Common myeloid progenitor, CD34-positive (primary cell): ENCODE measurements around the gene MAN2A2.

Experiments used
- CTCF ChIA-PET: fragments of 350-600 bp; sonication (Branson Sonifier 250); formaldehyde crosslinking; loops from one replicate; lab custom pipeline; 2021; ENCODE audit warnings: antibody characterized with exemption; lab: Charles Lee
- POLR2A ChIA-PET: fragments of 350-600 bp; sonication (Branson Sonifier 250); formaldehyde crosslinking; loops from one replicate; lab custom pipeline; 2021; ENCODE audit warnings: antibody characterized with exemption; lab: Charles Lee
- DNase-seq, 3 donors: peaks; one replicate each; pipeline versions ENCODE4 v3.0.0 to v3.0.0-alpha.2; 2013
- H3K27ac ChIP-seq, 2 experiments: 1 replicate in 1 of 2; 2 replicates in 1 of 2; pipeline ENCODE4 v1.7.0; 2013; ENCODE audit warnings: inconsistent platforms in 2 of 2, low read length in 2 of 2, mild to moderate bottlenecking in 2 of 2, low read depth in 1 of 2, moderate library complexity in 1 of 2; ENCODE audit not compliant: severe bottlenecking in 2 of 2, insufficient read depth in 1 of 2, poor library complexity in 1 of 2
- H3K27me3 ChIP-seq, 5 experiments: replicated peaks in 2 of 5; 1 replicate in 3 of 5; 2 replicates in 2 of 5; pipeline versions ENCODE4 v1.6.1 to v1.7.0; 2013; ENCODE audit warnings: low read length in 4 of 5, mild to moderate bottlenecking in 2 of 5, moderate library complexity in 2 of 5, inconsistent platforms in 1 of 5; ENCODE audit not compliant: insufficient read depth in 5 of 5, control insufficient read depth in 4 of 5
- H3K36me3 ChIP-seq, 4 experiments: 1 replicate in 2 of 4; 2 replicates in 2 of 4; pipeline versions ENCODE4 v1.6.1 to v1.7.0; 2013; ENCODE audit warnings: low read length in 3 of 4, control low read depth in 1 of 4, mild to moderate bottlenecking in 1 of 4; ENCODE audit not compliant: control insufficient read depth in 4 of 4, insufficient read depth in 4 of 4
- H3K4me1 ChIP-seq, 4 experiments: 1 replicate in 3 of 4; 2 replicates in 1 of 4; pipeline versions ENCODE4 v1.6.1 to v1.7.1; 2013; ENCODE audit warnings: low read length in 3 of 4, mild to moderate bottlenecking in 3 of 4, control low read depth in 1 of 4, inconsistent platforms in 1 of 4, moderate library complexity in 1 of 4; ENCODE audit not compliant: control insufficient read depth in 4 of 4, insufficient read depth in 4 of 4; ENCODE audit errors: control extremely low read depth in 1 of 4
- H3K4me3 ChIP-seq, 7 experiments: 1 replicate in 4 of 7; 2 replicates in 3 of 7; pipeline versions ENCODE4 v1.5.1 to v1.7.0; 2013; ENCODE audit warnings: mild to moderate bottlenecking in 7 of 7, low read length in 6 of 7, moderate library complexity in 6 of 7, inconsistent platforms in 2 of 7, low read depth in 2 of 7, control low read depth in 1 of 7; ENCODE audit not compliant: insufficient read depth in 4 of 7, control insufficient read depth in 1 of 7; ENCODE audit errors: extremely low read depth in 1 of 7
- H3K9me3 ChIP-seq, 5 experiments: 1 replicate in 4 of 5; 2 replicates in 1 of 5; pipeline versions ENCODE4 v1.6.1 to v1.7.1; 2013; ENCODE audit warnings: low read length in 4 of 5, mild to moderate bottlenecking in 2 of 5, inconsistent platforms in 1 of 5, low read depth in 1 of 5, moderate library complexity in 1 of 5; ENCODE audit not compliant: control insufficient read depth in 4 of 5, insufficient read depth in 2 of 5; ENCODE audit errors: control extremely low read depth in 1 of 5
- WGBS: methylation state at CpG from one replicate; pipeline ENCODE4 v1.1.5; 2013; ENCODE audit not compliant: insufficient coverage; 5-methylcytosine and 5-hydroxymethylcytosine counted together

MAN2A2 gene

GRCh38 chr15:90946538-90946937, 43.4 kb downstream of the MAN2A2 start:
- CTCF ChIA-PET = interaction anchor here (2.1 to 4.7 kb wide), 2 partner anchors 10 to 11 kb away, joined by 11 to 62 read pairs; partner anchors contain the start of genes HDDC3 and UNC45A
- Histone ChIP-seq H3K27ac (no peak overlapping the region), H3K36me3 (peaks cover 12 to 80% (median 59%) of the 10 kb centered on the region in 4 experiments), H3K27me3 (no peaks in the 10 kb centered on the region), H3K9me3 (no peaks in the 10 kb centered on the region), H3K4me3 (no peak overlapping the region), H3K4me1 (peaks cover 0 to 15% (median 11%) of the 10 kb centered on the region in 4 experiments)
- 99% methylated on average over 16 of the region's 16 CpGs for whole genome bisulfite sequencing
- DNase-seq = no peak
- POLR2A ChIA-PET = no interaction called here

- WGBS = 99% methylated on average over 7 of the region's 8 CpGs
- Histone ChIP-seq H3K4me3 (no peak overlapping the region), H3K4me1 (peaks cover 0 to 15% (median 11%) of the 10 kb centered on the region in 4 experiments), H3K9me3 (no peaks in the 10 kb centered on the region), H3K27me3 (no peaks in the 10 kb centered on the region), H3K36me3 (peaks cover 14 to 82% (median 60%) of the 10 kb centered on the region in 4 experiments), H3K27ac (no peak overlapping the region)
- ChIA-PET POLR2A (no interaction called here), CTCF (interaction anchor here (2.1 to 4.7 kb wide), 2 partner anchors 10 to 12 kb away, joined by 11 to 62 read pairs; partner anchors contain the start of genes HDDC3 and UNC45A)
- no peak for DNase-seq
Observed at GRCh38 chr15:90946941-90947576, 44.0 kb downstream of the MAN2A2 start.

GRCh38 chr15:90947577-90948357, 44.7 kb downstream of the MAN2A2 start:
- Histone ChIP-seq H3K27me3 (no peaks in the 10 kb centered on the region), H3K4me1 (peaks cover 0 to 15% (median 11%) of the 10 kb centered on the region in 4 experiments), H3K36me3 (peaks cover 14 to 81% (median 55%) of the 10 kb centered on the region in 4 experiments), H3K4me3 (no peak overlapping the region), H3K9me3 (no peaks in the 10 kb centered on the region), H3K27ac (no peak overlapping the region)
- DNase-seq = no peak
- POLR2A ChIA-PET = interaction anchor here (1.0 kb wide), 1 partner anchor 8 kb away, joined by 3 read pairs; no protein-coding TSS in a partner anchor
- WGBS = 88% methylated on average over 13 of the region's 18 CpGs
- CTCF ChIA-PET = interaction anchor here (1.0 to 4.7 kb wide), 3 partner anchors 9 to 12 kb away, joined by 3 to 62 read pairs (median 11); partner anchors contain the start of genes HDDC3 and UNC45A

- Histone ChIP-seq H3K9me3 (no peaks in the 10 kb centered on the region), H3K4me3 (no peak overlapping the region), H3K27ac (no peak overlapping the region), H3K27me3 (no peaks in the 10 kb centered on the region), H3K36me3 (peaks cover 18 to 81% (median 57%) of the 10 kb centered on the region in 4 experiments), H3K4me1 (peaks cover 0 to 15% (median 11%) of the 10 kb centered on the region in 4 experiments)
- WGBS = 96% methylated on average over 6 of the region's 8 CpGs
- no peak for DNase-seq
- CTCF ChIA-PET = interaction anchor here (1.0 to 4.7 kb wide), 3 partner anchors 9 to 30 kb away, joined by 3 to 62 read pairs (median 3); partner anchors contain the start of genes HDDC3 and UNC45A
- POLR2A ChIA-PET = interaction anchor here (1.0 kb wide), 1 partner anchor 9 kb away, joined by 3 read pairs; no protein-coding TSS in a partner anchor
Observed at GRCh38 chr15:90948506-90948905, 45.4 kb downstream of the MAN2A2 start.

GRCh38 chr15:90949979-90950675, 47.0 kb downstream of the MAN2A2 start:
- peaks cover 20 to 73% (median 56%) of the 10 kb centered on the region in 4 experiments for H3K36me3 ChIP-seq
- H3K27me3 ChIP-seq = no peaks in the 10 kb centered on the region
- H3K9me3 ChIP-seq = no peaks in the 10 kb centered on the region
- no peak for DNase-seq
- CTCF ChIA-PET = interaction anchor here (0.8 to 4.7 kb wide), 4 partner anchors 11 to 100 kb away, joined by 3 to 62 read pairs (median 4); partner anchors contain the start of genes HDDC3 and UNC45A
- H3K4me3 ChIP-seq = no peak overlapping the region
- peak overlapping the region in 1 of 2 experiments; percentile 63 for H3K27ac ChIP-seq
- WGBS = 93% methylated on average over 23 of the region's 23 CpGs
- POLR2A ChIA-PET = interaction anchor here (0.7 to 0.9 kb wide), 2 partner anchors 72 to 321 kb away, joined by 3 read pairs; partner anchors contain the start of gene VPS33B
- peaks cover 0 to 21% (median 18%) of the 10 kb centered on the region in 4 experiments for H3K4me1 ChIP-seq

GRCh38 chr15:90950676-90951075, 47.6 kb downstream of the MAN2A2 start:
- Histone ChIP-seq H3K36me3 (peaks cover 20 to 72% (median 55%) of the 10 kb centered on the region in 4 experiments), H3K4me1 (peaks cover 0 to 26% (median 24%) of the 10 kb centered on the region in 4 experiments), H3K4me3 (no peak overlapping the region), H3K9me3 (no peaks in the 10 kb centered on the region), H3K27me3 (no peaks in the 10 kb centered on the region), H3K27ac (no peak overlapping the region)
- ChIA-PET CTCF (interaction anchor here (4.7 kb wide), 1 partner anchor 15 kb away, joined by 62 read pairs; the partner anchor contains the start of genes HDDC3 and UNC45A), POLR2A (interaction anchor here (0.7 kb wide), 1 partner anchor 72 kb away, joined by 3 read pairs; the partner anchor contains the start of gene VPS33B)
- no peak for DNase-seq
- WGBS = 92% methylated on average over 5 of the region's 6 CpGs
